ENCODE measurements around the gene NEURL1.

NEURL1 gene

GRCh38 chr10:103617602-103618385 is 124.3 kb downstream of the NEURL1 start:
- Histone ChIP-seq H3K27ac (no peak overlapping the region), H3K36me3 (replicated peaks) (peaks cover 25% of the 10 kb centered on the region)
- in situ Hi-C loops (cut with HindIII; ENCODE audit: low pct_ligation_motif_present, low sequenced_read_pairs): no loop called here

GRCh38 chr10:103618575-103619423 is 125.3 kb downstream of the NEURL1 start:
- in situ Hi-C loops (cut with HindIII; ENCODE audit: low pct_ligation_motif_present, low sequenced_read_pairs): no loop called here
- DNase-seq: no peak
- no peak for TF ChIP-seq CTCF (IDR thresholded peaks at IDR 0.05; ENCODE audit: low read depth, low read length, missing control alignments)

More at GRCh38 chr10:103617602-103618385, 124.3 kb downstream of the NEURL1 start:
- no peak overlapping the region for H3K4me3 ChIP-seq (ENCODE audit: low read depth, low read length)
- TF ChIP-seq CTCF (IDR thresholded peaks at IDR 0.05; ENCODE audit: low read depth, low read length, missing control alignments): no peak
- no peak for DNase-seq
- H3K27me3 ChIP-seq (replicated peaks): no peaks in the 10 kb centered on the region

GRCh38 chr10:103619424-103620351 is 126.2 kb downstream of the NEURL1 start:
- Histone ChIP-seq H3K27me3 (replicated peaks) (no peaks in the 10 kb centered on the region), H3K36me3 (replicated peaks) (peaks cover 30% of the 10 kb centered on the region), H3K4me3 (ENCODE audit: low read depth, low read length) (no peak overlapping the region), H3K27ac (no peak overlapping the region)
- in situ Hi-C loops (cut with HindIII; ENCODE audit: low pct_ligation_motif_present, low sequenced_read_pairs): no loop called here
- no peak for DNase-seq
- no peak for TF ChIP-seq CTCF (IDR thresholded peaks at IDR 0.05; ENCODE audit: low read depth, low read length, missing control alignments)

More at GRCh38 chr10:103618575-103619423, 125.3 kb downstream of the NEURL1 start:
- H3K27ac ChIP-seq: no peak overlapping the region
- no peaks in the 10 kb centered on the region for H3K27me3 ChIP-seq (replicated peaks)
- peaks cover 21% of the 10 kb centered on the region for H3K36me3 ChIP-seq (replicated peaks)
- H3K4me3 ChIP-seq (ENCODE audit: low read depth, low read length): no peak overlapping the region

GRCh38 chr10:103620352-103620740 is 126.8 kb downstream of the NEURL1 start:
- no peak for TF ChIP-seq CTCF (IDR thresholded peaks at IDR 0.05; ENCODE audit: low read depth, low read length, missing control alignments)
- Histone ChIP-seq H3K27me3 (replicated peaks) (no peaks in the 10 kb centered on the region), H3K4me3 (ENCODE audit: low read depth, low read length) (no peak overlapping the region), H3K27ac (no peak overlapping the region), H3K36me3 (replicated peaks) (peaks cover 36% of the 10 kb centered on the region)
- in situ Hi-C loops (cut with HindIII; ENCODE audit: low pct_ligation_motif_present, low sequenced_read_pairs): no loop called here
- DNase-seq: no peak

GRCh38 chr10:103620891-103621782 is 127.6 kb downstream of the NEURL1 start:
- H3K27ac ChIP-seq: no peak overlapping the region
- no peak for DNase-seq
- H3K4me3 ChIP-seq (ENCODE audit: low read depth, low read length): no peak overlapping the region
- no peaks in the 10 kb centered on the region for H3K27me3 ChIP-seq (replicated peaks)
- no peak for TF ChIP-seq CTCF (IDR thresholded peaks at IDR 0.05; ENCODE audit: low read depth, low read length, missing control alignments)
- H3K36me3 ChIP-seq (replicated peaks): peaks cover 37% of the 10 kb centered on the region
- in situ Hi-C loops (cut with HindIII; ENCODE audit: low pct_ligation_motif_present, low sequenced_read_pairs): no loop called here
